ENCODE measurements around the gene KCNQ1OT1.

DNA sequence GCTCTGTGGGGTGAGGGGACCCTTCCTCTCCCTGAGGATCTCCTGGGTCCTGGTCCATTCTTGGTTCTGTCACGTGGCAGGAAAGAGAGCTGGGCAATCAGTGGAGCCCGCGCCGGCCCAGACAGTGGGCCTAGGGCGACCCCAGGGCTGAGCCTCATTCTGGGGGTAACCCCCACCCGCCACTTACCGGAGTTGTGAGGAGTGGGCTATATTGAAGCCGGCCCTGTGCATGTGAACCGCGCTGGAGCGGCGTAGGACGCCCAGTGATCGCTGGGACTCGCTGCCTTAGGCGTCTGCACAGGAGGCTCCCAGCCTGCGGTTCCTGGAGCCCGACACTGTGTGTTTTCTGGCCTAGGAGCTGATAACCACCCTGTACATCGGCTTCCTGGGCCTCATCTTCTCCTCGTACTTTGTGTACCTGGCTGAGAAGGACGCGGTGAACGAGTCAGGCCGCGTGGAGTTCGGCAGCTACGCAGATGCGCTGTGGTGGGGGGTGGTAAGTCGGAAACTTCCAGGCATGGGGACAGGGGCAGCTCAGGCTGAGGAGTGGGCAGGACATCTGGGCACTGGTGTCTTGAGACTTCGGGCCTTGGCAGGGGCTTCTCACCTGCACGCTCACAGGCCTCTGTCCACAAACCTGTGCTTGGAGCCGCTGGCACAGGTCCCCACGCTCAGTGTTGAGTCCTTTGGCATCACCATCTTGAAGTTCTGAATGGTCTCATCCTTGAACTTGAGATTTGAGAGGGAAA, 127.1 kb downstream of the KCNQ1OT1 start:
- TF ChIP-seq POLR2A (IDR thresholded peaks at IDR 0.05; ENCODE audit: low read length) (no peak), GATA1 (IDR thresholded peaks at IDR 0.05; ENCODE audit: low read depth, low read length) (no peak)

Data from erythroblast (primary cell).